Measurements from ENCODE around the gene PAOX.
A peak's percentile ranks its signal among the peaks of the same experiment; 100 is the strongest.

The PAOX gene

DNA sequence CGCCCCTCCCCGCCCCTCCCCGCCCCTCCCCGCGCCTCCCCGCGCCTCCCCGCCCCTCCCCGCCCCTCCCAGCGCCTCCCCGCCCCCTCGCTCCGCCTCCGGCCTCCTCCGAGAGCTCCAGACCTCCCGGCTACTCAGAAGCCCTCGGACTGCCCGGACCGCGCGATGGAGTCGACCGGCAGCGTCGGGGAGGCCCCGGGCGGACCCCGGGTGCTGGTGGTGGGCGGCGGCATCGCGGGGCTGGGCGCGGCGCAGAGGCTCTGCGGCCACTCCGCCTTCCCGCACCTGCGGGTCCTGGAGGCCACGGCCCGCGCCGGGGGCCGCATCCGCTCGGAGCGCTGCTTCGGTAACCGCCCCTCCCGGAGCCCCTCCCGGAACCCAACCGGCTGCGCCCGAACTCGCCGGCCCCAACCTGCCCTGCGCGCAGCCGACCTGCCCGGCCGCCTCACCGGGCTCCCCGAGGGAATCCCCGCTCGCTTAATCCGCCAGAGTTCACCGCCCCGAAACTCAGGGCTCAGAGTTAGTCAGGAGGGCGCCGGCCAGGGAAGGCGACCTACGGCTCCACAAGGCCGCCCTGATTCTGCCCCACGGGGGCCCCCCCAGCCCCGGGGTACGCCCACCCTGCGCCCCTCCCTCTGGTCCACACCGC, at the start of gene PAOX:
TSS of gene PAOX (plus strand) at position 111 of the 649 bp plus-strand sequence. CDS start at position 166, 55 bp downstream.
- DNase-seq: peak; percentile 78

GRCh38 chr10:133329491-133330202, 49.4 kb upstream of the PAOX start:
- DNase-seq: peak; percentile 95

GRCh38 chr10:133332936-133333699, 45.9 kb upstream of the PAOX start:
- no peak for DNase-seq

DNA sequence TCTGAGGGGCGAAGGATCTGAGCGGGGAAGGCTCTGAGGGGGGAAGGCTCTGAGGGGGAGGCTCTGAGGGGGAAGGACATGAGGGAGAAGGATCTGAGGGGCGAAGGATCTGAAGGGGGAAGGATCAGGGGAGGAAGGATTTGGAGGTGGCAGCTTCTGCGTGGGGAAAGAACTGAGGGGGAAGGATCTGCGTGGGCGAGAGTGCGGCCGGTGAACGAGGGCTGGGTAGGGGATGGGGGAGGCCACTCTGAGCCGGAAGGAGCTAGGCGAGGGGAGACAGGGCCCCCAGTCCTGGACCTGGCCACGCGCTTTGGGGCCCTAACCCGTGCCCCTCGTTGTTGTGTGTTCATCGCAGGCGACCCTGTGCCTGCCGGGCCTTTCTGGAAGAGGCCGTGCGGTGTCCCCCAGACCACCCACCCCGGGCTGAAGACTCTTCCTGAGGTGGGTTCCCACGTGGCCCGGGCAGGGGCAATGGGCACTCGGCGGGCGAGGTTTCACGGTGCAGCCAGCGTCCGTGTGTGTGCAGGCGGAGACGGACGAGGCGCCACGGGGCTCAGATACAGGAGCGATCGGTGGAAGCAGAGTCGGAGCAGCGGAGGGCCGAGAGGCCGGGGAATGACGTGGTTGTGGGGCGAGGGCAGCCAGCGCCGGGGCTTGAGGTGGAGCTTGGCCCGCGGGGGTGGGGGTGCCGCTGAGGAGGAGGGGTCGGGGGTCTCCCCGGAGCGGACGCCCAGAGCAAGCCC, 44.4 kb upstream of the PAOX start:
- peak; percentile 57 for DNase-seq

GRCh38 chr10:133335246-133336117, 43.6 kb upstream of the PAOX start:
- peak; percentile 85 for DNase-seq

DNA sequence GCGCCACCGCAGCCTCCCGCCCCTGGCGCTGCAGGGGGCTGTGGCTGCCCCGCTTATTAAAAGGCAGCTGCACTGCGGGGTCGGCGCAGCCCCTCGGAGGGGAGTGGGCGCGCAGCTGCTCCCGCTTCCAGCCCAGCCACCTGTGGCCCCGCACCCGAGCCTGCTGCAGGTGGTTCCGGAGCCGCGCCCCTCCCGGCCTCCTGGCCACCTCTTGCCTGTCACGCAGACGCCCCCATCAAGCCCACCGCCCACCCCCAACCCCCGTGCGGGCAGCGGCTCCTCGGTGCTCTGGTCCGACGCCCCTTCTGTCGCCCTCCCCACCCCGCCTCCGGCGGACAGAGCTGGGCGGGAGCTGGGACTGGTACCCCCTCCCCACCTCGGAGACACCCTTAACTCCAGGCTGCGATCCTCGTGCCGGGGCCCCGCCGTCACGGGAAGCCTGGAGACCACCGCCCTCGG, 42.9 kb upstream of the PAOX start:
- no peak for DNase-seq

GRCh38 chr10:133336577-133337369, 42.3 kb upstream of the PAOX start, which contains the start of gene CALY:
Gene CALY, minus strand, starts transcription at chr10:133336896. Its CDS starts 7,907 bp downstream, at chr10:133328989.
- peak; percentile 71 for DNase-seq

DNA sequence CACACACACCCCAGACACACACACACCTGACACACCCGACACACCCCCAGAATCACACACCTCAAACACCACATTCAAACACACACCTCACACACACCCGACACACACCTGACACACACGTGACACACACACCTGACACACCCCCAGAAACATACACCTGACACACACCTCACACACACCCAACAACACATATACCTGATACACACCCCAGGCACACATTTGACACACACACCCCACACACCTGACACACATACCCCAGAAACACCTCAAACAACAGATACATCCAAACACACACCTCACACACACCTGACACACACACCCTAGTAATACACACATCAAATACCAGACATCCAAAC, 41.7 kb upstream of the PAOX start:
- DNase-seq: no peak

DNA sequence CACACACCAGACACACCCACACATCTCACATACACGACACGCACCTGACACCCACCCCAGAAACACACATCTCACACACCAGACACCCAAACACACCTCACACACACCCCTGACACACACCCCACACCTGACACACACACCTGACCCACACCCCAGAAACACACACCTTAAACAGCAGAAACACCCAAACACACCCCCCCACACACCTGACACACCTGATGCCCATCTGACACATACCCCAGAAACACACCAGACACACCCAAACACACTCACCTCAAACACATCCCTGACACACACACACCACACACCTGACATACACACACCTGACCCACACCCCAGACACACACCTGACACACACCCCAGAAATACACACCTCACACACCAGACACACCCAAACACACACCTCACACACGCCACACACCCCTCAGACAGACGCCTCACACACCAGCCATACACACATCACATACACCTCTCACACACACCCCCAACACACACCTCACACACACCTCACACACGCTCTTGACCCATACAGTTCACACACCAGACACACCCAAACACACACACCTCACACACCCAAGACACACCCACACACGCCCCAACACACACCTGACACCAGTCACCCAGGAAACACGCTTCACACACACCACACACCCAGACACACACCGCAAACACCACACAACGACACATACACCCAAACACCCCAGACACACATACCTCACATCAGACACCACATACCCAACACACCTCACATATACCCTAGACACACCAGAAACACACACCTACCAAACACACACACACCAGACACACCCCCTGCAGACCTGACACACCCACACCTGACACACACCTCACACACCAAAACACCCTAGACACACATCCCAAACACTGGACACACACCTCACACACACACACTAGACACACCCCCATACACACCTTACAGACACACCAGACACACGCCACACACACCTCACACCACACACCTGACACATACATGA, 40.7 kb upstream of the PAOX start:
- no peak for DNase-seq

- no peak for DNase-seq
Observed at GRCh38 chr10:133339708-133340380, 39.2 kb upstream of the PAOX start.

GRCh38 chr10:133341983-133342382, 37.1 kb upstream of the PAOX start:
- no peak for DNase-seq

GRCh38 chr10:133342942-133343341, 36.1 kb upstream of the PAOX start:
- no peak for DNase-seq

DNA sequence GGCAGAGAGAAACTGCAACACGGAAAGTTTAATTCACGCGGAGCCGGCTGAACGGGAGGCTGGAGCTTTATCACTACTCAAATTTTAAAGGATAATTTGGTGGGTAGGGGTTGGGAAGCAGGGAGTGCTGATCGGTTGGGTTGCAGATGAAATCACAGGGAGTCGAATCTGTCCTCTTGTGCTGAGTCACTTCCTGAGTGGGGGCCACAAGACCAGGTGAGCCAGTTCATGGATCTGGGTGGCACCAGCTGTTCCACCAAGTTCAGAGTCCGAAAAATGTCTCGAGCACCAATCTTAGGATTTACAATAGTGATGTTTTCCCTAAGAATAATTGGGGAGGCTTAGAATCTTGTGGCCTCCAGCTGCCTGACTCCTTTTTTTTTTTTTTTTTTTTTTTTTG, 35.5 kb upstream of the PAOX start:
- no peak for DNase-seq

DNA sequence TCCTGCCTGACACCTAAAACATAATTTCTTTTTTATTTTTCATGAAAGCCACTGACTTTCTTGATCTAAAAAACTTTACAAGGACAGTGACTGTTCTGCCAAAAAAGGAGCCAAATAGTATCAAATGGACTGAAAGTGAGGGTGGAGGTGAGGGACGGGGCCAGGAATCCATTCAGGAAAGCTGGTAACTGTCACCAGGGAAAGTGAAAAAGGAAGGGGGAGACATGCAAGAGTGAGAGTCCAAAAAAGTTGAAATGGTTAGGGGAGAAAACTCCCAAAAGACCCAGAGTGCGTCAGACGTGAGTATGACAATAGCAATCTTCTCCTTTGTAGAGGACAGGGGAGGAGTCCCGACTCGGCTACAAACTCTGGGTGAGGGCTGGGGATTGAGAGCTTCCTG, 34.8 kb upstream of the PAOX start:
- DNase-seq: no peak

DNA sequence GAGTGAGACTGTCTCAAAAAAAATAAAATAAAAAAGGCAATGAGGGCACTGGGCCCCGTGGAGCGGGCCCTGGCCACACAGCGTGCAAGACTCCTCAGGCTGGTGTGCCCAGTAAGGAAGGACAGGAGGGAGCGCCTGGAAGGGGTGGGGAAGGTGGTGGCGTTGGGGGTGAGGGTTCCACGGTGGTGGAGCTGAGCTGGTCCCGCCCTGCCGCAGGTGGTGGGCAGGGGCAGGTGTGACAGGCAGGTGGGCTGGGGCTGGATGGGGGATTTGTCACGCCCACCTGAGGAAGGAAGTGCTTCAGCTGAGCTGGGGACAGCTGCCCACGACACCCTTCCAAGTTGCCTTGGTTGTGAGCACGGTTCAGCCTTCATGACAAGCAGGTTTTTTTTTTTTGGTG, 32.6 kb upstream of the PAOX start:
- DNase-seq: no peak

DNA sequence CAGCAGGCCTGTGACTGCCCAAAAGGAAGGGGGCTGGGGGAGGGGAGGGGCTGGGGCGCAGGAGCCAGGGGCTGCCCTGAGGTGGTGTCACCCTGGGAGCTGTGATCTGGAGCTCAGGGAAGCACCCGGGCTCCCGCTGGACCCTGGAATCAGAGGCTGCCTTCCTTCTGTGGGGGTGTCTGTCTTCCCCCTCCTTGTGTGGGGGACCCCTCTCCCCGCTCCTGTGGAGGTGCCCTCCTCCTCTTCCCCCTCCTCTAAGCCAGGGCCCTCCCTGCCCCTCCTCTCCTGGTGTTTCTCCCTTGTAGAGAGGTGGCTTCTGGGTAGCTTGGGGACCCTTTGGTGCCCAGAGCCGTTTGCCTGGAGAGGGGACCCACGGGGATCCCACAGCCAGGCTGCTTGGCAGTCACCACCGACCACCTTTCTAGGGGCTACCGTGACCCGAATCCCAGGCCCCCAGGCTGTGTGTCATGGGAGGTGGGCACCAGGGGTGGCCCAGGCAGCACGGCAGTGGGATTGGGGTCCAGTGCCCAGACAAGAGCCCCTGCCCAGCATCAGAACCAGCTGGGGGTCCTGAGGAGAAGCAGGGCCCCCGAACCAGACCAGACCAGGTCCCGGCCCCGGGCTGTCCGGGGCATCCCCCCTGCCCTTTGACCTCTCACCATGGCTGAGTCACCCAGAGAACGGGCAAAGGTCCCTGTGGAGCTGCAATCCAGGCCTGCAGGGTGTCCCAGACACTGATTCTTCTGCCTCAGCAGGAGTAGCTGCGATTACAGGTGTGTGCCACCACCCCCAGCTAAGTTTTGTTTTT, 31.1 kb upstream of the PAOX start:
- DNase-seq: no peak

GRCh38 chr10:133349160-133349568, 29.9 kb upstream of the PAOX start:
- DNase-seq: no peak

GRCh38 chr10:133349577-133350011, 29.5 kb upstream of the PAOX start:
- DNase-seq: no peak

Measured in stimulated activated CD8-positive, alpha-beta memory T cell treated with anti-CD3 and anti-CD28 coated beads, Interleukin-4, amount 100 ng/mL, for 48 hours (primary cell).